Epithelial cell of esophagus (primary cell): ENCODE results near the gene FBXO38.

ENCODE experiments used
- DNase-seq: peaks from one replicate; pipeline ENCODE4 v3.0.0; 2010; ENCODE audit warnings: low read depth
- H3K4me3 ChIP-seq: 2 replicates; pipeline ENCODE4 v1.5.1; 2011; ENCODE audit warnings: mild to moderate bottlenecking, low read length, control low read depth
- TF ChIP-seq, protein P1 (sequence below): IDR thresholded peaks from 2 replicates; pipeline ENCODE4 v1.5.1; 2011; ENCODE audit warnings: low read depth, mild to moderate bottlenecking, low read length, control low read depth, inconsistent platforms; ENCODE audit not compliant: insufficient read depth; ENCODE audit errors: missing control alignments

FBXO38 gene

DNA sequence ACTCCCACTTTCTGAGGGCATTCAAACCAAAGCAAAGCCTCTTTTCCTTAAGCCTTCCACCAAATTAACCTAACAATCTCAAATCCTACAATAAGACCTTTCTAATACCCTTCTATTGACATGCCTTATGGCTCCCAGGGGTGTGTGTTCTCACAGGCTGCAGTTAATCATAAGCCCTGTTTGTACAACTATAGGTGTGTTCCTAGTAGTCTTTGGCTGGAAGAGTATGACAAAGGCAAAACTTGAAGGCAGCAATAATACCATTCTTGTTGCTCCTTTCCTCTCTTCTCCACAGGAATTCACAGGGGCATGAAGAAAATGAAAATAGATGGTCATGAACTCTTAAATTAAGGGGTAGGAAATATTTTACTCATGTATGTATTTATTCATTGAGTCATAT, 10.9 kb upstream of the FBXO38 start:
- TF ChIP-seq, protein P1, sequence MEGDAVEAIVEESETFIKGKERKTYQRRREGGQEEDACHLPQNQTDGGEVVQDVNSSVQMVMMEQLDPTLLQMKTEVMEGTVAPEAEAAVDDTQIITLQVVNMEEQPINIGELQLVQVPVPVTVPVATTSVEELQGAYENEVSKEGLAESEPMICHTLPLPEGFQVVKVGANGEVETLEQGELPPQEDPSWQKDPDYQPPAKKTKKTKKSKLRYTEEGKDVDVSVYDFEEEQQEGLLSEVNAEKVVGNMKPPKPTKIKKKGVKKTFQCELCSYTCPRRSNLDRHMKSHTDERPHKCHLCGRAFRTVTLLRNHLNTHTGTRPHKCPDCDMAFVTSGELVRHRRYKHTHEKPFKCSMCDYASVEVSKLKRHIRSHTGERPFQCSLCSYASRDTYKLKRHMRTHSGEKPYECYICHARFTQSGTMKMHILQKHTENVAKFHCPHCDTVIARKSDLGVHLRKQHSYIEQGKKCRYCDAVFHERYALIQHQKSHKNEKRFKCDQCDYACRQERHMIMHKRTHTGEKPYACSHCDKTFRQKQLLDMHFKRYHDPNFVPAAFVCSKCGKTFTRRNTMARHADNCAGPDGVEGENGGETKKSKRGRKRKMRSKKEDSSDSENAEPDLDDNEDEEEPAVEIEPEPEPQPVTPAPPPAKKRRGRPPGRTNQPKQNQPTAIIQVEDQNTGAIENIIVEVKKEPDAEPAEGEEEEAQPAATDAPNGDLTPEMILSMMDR: no peak
- H3K4me3 ChIP-seq: no peak overlapping the region
- peak; percentile 28 for DNase-seq

DNA sequence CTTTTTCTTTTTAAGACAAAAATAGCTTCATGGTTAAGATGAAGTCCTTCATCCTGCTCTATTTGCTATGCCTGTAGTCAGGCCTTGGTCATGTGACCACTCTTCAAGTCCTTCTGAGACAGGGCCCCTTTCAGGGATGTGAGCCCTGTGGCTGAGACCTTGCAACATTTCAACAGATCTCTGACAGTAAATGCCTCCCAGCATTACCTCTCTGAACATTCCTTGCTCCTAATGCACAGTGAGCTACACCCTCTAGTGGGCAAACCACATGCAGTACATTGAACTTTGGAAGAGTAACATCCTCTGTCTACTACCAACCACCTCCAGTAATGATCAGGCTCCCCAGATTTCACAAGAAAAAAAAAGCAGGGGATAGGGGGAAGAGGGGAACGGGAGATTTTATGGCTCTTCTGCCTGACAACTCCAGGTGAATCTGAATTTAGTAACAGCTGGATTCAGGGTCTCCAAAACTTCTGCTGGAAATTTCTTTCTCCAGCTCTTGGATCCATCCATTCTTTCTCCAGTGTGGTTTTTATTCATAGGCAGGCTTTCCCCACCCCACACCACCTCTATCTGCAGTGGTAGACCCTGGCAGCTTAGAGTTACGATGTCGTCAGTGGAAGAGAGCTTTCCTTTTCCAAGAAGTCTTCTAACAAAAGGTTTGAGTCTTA, 8.9 kb upstream of the FBXO38 start:
- TF ChIP-seq, protein P1: peak; percentile 98
- DNase-seq: peak; percentile 85

DNA sequence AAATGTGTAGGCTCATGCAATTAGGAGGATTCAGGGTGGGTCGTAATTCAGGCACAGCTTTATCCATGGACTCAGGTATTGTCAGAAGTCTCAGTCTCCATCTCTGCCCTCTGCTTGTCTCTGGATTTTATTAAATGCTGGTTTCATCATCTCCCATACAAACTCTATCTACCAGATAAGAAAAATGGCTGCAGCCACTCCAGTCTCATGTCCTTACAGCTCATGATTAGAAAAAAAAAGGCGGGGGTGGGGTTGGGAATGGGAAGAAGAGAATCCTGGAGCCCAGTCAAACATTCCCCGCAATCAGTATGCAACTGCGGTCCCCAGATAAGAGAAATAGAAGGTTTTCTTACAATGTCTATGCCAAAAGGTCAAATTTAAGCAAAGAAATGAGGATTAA, 7.6 kb upstream of the FBXO38 start:
- TF ChIP-seq, protein P1: no peak
- no peak overlapping the region for H3K4me3 ChIP-seq
- no peak for DNase-seq

More for the DNA sequence above, 8.9 kb upstream of the FBXO38 start:
- no peak overlapping the region for H3K4me3 ChIP-seq

DNA sequence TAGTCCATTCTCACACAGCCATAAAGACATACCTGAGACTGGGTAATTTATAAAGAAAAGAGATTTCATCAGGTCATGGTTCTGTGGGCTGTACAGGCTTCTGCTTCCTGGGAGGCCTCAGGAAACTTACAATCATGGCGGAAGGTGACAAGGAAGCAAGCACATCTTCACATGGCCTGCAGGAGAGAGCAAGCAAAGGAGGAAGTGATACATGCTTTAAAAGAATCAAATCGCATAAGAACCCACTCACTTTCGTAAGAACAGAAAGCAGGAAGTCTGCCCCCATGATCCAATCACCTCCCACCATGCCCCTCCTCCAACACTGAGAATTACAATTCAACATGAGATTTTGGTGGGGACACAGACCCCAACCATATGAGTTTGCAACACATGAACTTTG, 5.1 kb upstream of the FBXO38 start:
- no peak for DNase-seq
- TF ChIP-seq, protein P1: no peak
- no peak overlapping the region for H3K4me3 ChIP-seq

DNA sequence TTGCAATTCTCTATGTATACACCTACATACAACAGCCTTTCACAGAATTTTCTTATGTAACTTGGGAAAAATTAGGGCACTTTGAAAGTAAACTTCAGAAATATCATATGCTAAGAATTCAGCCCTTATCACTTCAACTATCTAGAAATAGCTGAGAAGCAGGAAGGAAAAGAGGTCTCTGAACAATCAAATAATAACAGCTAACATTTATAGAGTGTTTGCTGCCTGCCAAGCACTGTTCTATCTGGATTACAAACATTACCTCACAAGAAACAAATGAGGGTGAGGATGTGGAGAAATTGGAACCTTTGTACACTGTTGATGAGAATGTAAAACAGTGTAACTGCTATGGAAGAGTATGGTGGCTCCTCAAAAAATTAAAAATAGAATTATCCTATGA, 4.4 kb upstream of the FBXO38 start:
- no peak overlapping the region for H3K4me3 ChIP-seq
- TF ChIP-seq, protein P1: no peak
- DNase-seq: no peak

DNA sequence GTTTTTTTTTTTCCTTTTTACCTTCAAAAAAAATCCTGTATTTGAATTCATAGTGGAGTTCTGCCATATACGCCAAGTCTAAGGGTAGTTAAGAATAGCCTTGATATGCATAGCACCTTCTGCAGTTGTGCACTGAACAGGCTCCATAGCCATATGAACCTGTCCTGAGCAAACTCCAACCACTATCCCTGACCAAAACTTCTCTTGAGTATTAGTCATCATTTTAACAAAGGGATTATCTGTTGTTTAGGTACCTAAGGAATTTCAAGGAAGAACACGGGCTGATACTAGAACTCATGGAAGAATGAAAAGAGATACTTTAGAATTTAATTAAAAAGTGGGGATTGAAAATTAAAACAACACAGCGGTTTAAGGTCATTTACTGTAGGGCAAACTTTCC, 1.9 kb upstream of the FBXO38 start:
- TF ChIP-seq, protein P1: no peak

DNA sequence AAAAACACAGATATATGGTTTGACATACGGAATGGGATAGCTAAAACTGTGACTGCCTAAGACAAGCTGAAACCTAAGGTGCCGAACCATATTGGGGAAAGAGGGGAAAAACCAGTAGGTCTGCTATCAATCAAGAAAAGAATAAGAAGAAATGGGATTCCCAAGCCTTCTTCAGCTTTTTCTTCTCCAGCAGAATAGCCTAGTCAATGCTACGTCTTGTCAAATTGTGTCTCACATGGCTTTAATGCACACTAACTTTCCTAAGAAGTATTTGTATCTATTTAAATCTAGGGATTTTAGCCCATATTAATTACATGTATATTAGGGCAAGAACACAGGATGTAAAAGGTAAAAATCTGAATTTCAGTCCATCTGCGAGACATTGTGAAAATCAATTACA, 797 bp upstream of the FBXO38 start:
- peak overlapping the region; percentile 91 for H3K4me3 ChIP-seq
- TF ChIP-seq, protein P1: no peak
- DNase-seq: no peak

More for the DNA sequence above, 1.9 kb upstream of the FBXO38 start:
- no peak overlapping the region for H3K4me3 ChIP-seq
- peak; percentile 41 for DNase-seq
